SJCRH30 (cell line): ENCODE results near the gene GPR62. TPM values are rescaled to one million over a fixed set of nuclear protein-coding genes. Genes with fewer than 3 reads are reported as not detected.

ENCODE experiments used
- DNase-seq, 2 experiments: peaks; one replicate each; pipeline ENCODE4 v3.0.0-alpha.2; 2015 to 2020
- H3K27ac ChIP-seq: fragments of 250-450 bp; sonication (Bioruptor Pico); 2 replicates; pipeline ENCODE4 v1.5.1; 2020; ENCODE audit warnings: mild to moderate bottlenecking, moderate library complexity
- H3K27me3 ChIP-seq: fragments of 250-450 bp; sonication (Bioruptor Pico); 2 replicates; pipeline ENCODE4 v1.5.1; 2020; ENCODE audit warnings: mild to moderate bottlenecking, moderate library complexity
- H3K36me3 ChIP-seq: fragments of 250-450 bp; sonication (Bioruptor Pico); 2 replicates; pipeline ENCODE4 v1.5.1; 2020; ENCODE audit warnings: mild to moderate bottlenecking, moderate library complexity
- H3K4me1 ChIP-seq: fragments of 250-450 bp; sonication (Bioruptor Pico); 2 replicates; pipeline ENCODE4 v1.5.1; 2020; ENCODE audit warnings: mild to moderate bottlenecking, moderate library complexity
- H3K4me3 ChIP-seq: fragments of 250-450 bp; sonication (Bioruptor Pico); 2 replicates; pipeline ENCODE4 v1.5.1; 2020; ENCODE audit warnings: mild to moderate bottlenecking, moderate library complexity
- H3K9me3 ChIP-seq: fragments of 250-450 bp; sonication (Bioruptor Pico); replicated peaks from 2 replicates; pipeline ENCODE4 v1.5.1; 2020; ENCODE audit warnings: mild to moderate bottlenecking, moderate library complexity
- total RNA-seq: library from RNA; depleted of rRNA; stranded (reverse); fragments of >200 nt; shearing (Covaris generic); gene quantifications from 2 replicates; pipeline ENCODE4 v1.2.3, GENCODE V29; 2014

The GPR62 gene
- total RNA-seq, 1 experiment from 2014 or later, result not detected

DNA sequence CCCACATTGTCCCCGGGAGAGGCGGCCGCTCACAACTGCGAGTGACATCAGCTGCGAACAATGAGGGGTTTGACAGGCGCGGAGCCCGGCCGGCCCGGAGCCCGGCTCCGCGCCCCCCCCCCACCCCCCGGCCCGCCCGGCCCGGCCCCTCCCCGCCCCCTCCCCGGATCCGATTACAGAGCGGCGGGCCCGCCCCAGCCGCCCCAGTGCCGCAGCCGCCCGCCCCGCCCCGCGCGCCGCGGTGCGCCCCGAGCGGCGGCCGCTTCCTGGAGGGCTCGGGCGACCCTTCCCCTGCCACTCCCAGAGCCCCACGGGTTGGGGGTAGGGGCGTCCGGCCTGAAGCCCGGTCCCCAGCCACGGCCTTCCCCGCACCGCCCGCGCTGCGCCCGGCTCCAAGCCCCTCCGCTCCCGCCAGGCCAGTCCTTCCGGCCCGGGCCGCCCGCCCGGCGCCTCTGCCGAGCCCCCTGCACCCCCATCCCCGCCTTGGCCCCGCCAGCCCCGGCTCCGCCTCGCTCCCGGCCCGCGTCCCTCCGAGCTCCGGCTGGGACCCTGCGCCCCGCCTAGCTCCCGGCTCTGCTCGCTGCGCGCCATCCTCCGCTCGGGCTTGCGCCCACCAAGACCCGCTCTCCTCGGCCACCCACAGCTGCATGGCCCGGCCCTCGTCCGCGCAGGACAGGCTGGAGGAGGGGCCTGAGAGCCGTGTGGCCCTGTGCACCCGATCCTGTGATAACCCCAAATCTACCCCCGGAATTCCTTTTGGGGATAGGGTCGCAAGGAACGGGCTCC is 12.4 kb downstream of the GPR62 start, which contains the start of gene PCBP4:
Gene PCBP4, minus strand, starts transcription at position 71 of the 786 bp plus-strand sequence. CDS start 6,214 bp downstream, outside the sequence.
- peak within 1 kb of the TSS; percentile 89 for H3K27ac ChIP-seq
- no peaks in the 10 kb centered on the region for H3K27me3 ChIP-seq
- H3K4me1 ChIP-seq, result peaks cover 47% of the 10 kb centered on the region
- peaks cover 4% of the 10 kb centered on the region; the same call in 1 of the 2 replicates for H3K36me3 ChIP-seq
- peak within 1 kb of the TSS; percentile 90 for H3K4me3 ChIP-seq
- H3K9me3 ChIP-seq, result no peaks in the 10 kb centered on the region
- peak; percentile 75 to 78 for DNase-seq

- DNase-seq, result peak; percentile 49 to 62
- Histone ChIP-seq H3K4me3 (peak overlapping the region; percentile 90), H3K4me1 (peaks cover 40% of the 10 kb centered on the region), H3K36me3 (peaks cover 4% of the 10 kb centered on the region; the same call in 1 of the 2 replicates), H3K27me3 (no peaks in the 10 kb centered on the region), H3K9me3 (no peaks in the 10 kb centered on the region), H3K27ac (peak overlapping the region; percentile 89)
These were observed 13.1 kb downstream of the GPR62 start for GRCh38 chr3:51968170-51968775.

- peaks cover 33% of the 10 kb centered on the region for H3K4me1 ChIP-seq
- no peak overlapping the region; the same call in 1 of the 2 replicates for H3K27ac ChIP-seq
These were observed 13.9 kb downstream of the GPR62 start for GRCh38 chr3:51968883-51969678.

GRCh38 chr3:51969841-51970240 is 14.7 kb downstream of the GPR62 start:
- H3K4me3 ChIP-seq, result no peak overlapping the region

More at GRCh38 chr3:51968883-51969678, 13.9 kb downstream of the GPR62 start:
- Histone ChIP-seq H3K9me3 (no peaks in the 10 kb centered on the region), H3K4me3 (no peak overlapping the region), H3K27me3 (no peaks in the 10 kb centered on the region), H3K36me3 (peaks cover 4% of the 10 kb centered on the region; the same call in 1 of the 2 replicates)
- no peak for DNase-seq

GRCh38 chr3:51970606-51971300 is 15.6 kb downstream of the GPR62 start:
- Histone ChIP-seq H3K4me1 (peaks cover 22% of the 10 kb centered on the region), H3K9me3 (no peaks in the 10 kb centered on the region), H3K27me3 (no peaks in the 10 kb centered on the region), H3K27ac (no peak overlapping the region), H3K36me3 (no peaks in the 10 kb centered on the region), H3K4me3 (no peak overlapping the region)
- DNase-seq, result no peak

More at GRCh38 chr3:51969841-51970240, 14.7 kb downstream of the GPR62 start:
- Histone ChIP-seq H3K4me1 (peaks cover 27% of the 10 kb centered on the region), H3K36me3 (peaks cover 4% of the 10 kb centered on the region; the same call in 1 of the 2 replicates), H3K27ac (no peak overlapping the region), H3K9me3 (no peaks in the 10 kb centered on the region), H3K27me3 (no peaks in the 10 kb centered on the region)
- no peak for DNase-seq

GRCh38 chr3:51971350-51971749 is 16.2 kb downstream of the GPR62 start:
- no peak for DNase-seq

GRCh38 chr3:51974277-51974962 is 19.2 kb downstream of the GPR62 start:
- peaks cover 10% of the 10 kb centered on the region; the same call in 1 of the 2 replicates for H3K4me1 ChIP-seq
- no peaks in the 10 kb centered on the region for H3K9me3 ChIP-seq
- H3K27ac ChIP-seq, result peak overlapping the region; percentile 30
- peak overlapping the region; percentile 80 for H3K4me3 ChIP-seq
- H3K36me3 ChIP-seq, result no peaks in the 10 kb centered on the region
- H3K27me3 ChIP-seq, result no peaks in the 10 kb centered on the region
- peak; percentile 39 to 58 for DNase-seq

More at GRCh38 chr3:51971350-51971749, 16.2 kb downstream of the GPR62 start:
- peaks cover 23% of the 10 kb centered on the region for H3K4me1 ChIP-seq
- no peaks in the 10 kb centered on the region for H3K9me3 ChIP-seq
- H3K27ac ChIP-seq, result no peak overlapping the region
- no peaks in the 10 kb centered on the region for H3K36me3 ChIP-seq
- no peak overlapping the region for H3K4me3 ChIP-seq
- no peaks in the 10 kb centered on the region for H3K27me3 ChIP-seq

DNA sequence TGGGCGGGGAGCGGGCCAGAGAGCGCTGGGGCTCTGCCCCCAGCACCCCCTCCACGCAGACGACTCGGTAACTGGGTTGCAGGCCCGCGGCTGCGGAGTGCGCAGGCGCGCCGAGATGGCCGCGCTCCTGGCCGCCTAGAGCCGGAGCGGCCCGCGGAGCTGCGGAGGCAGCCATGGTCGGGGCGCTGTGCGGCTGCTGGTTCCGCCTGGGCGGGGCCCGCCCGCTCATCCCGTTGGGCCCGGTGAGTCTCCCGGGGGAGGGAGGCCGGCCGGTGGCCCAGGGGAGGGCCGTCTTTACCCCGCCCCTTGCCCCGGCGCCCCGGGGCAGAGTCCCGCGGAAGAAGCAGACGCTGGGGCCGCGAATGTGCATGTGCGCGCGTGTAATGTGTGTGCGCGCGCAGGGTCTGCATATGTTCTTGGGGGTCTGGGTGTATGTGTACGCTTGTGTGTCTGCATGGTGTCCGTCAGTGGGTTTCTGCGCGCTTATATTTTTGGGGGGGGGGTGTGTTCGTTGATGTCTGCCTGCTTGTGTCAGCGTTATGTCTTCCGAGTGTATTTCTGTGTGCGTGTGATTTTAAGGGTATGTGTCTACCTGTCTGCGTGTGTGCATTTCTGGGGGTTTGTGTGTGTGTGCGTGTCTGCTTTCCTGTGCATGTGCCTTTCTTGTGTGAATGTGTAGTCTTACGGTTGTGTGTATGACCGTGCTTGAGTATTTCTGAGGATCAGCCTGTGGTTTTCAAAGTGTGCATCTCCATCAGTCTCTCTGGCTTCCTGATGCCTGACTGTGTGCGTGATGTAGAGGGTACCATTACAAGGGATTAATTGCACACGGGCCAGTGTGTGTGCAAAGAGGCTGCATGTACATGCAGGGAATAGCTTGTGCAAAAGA is 20.0 kb downstream of the GPR62 start, which contains the start of gene ABHD14A:
Gene ABHD14A, plus strand, starts transcription at position 102 of the 889 bp plus-strand sequence. Its CDS starts 72 bp downstream, at position 174.
- peak within 1 kb of the TSS; percentile 70 for H3K27ac ChIP-seq
- peak; percentile 61 to 78 for DNase-seq
- H3K36me3 ChIP-seq, result no peaks in the 10 kb centered on the region
- H3K4me3 ChIP-seq, result peak within 1 kb of the TSS; percentile 80
- no peaks in the 10 kb centered on the region for H3K9me3 ChIP-seq
- H3K4me1 ChIP-seq, result peaks cover 10% of the 10 kb centered on the region; the same call in 1 of the 2 replicates
- no peaks in the 10 kb centered on the region for H3K27me3 ChIP-seq

- Histone ChIP-seq H3K9me3 (no peaks in the 10 kb centered on the region), H3K27ac (no peak overlapping the region), H3K4me1 (peaks cover 10% of the 10 kb centered on the region; the same call in 1 of the 2 replicates), H3K36me3 (no peaks in the 10 kb centered on the region), H3K4me3 (peak overlapping the region; percentile 80), H3K27me3 (no peaks in the 10 kb centered on the region)
- peak; percentile 87 to 89 for DNase-seq
These were observed 20.8 kb downstream of the GPR62 start for GRCh38 chr3:51975852-51976549.

DNA sequence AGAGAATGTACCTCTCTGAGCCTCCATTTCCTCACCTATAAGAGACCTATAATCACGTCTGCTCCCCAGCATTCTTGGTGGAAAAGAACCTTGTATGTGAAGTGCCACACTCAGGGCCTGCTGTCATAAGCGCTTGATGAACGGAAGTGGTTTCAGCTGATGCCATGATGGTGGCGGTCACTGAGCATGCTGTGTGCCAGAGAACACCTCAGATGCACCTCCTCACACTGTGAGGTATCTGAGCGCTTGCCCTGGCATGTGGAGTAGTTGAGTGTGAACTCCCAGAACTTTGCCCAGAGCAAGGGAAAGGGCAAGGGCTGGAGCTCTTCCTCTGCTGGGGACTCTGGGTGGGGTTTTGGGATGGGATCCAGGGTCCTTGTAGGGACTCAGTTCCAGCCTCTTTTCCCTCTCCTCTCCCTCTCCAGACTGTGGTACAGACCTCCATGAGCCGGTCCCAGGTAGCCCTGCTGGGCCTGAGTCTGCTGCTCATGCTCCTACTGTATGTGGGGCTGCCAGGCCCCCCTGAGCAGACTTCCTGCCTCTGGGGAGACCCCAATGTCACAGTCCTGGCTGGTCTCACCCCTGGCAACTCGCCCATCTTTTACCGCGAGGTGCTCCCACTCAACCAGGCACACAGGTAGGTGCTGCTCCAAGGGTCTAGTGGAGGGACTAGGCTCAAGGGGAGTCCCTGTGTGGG is 22.4 kb downstream of the GPR62 start:
- Histone ChIP-seq H3K36me3 (no peaks in the 10 kb centered on the region), H3K4me1 (peaks cover 13% of the 10 kb centered on the region; the same call in 1 of the 2 replicates), H3K27ac (no peak overlapping the region), H3K4me3 (no peak overlapping the region), H3K27me3 (no peaks in the 10 kb centered on the region), H3K9me3 (no peaks in the 10 kb centered on the region)
- no peak for DNase-seq

DNA sequence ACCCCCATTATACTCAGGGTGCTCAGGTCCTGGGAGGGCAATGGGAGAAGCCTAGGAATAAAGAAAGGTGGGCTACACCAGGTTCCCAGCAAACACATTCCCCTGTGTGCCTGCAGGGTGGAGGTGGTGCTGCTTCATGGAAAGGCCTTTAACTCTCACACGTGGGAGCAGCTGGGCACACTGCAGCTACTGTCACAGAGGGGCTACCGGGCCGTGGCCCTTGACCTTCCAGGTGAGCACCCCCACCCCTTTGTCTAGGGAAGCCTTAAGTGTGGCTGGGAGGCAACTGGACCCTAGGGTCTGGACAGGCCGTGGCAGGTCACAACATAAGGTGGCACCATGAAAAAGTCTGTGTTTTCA is 22.9 kb downstream of the GPR62 start:
- peaks cover 13% of the 10 kb centered on the region; the same call in 1 of the 2 replicates for H3K4me1 ChIP-seq

DNA sequence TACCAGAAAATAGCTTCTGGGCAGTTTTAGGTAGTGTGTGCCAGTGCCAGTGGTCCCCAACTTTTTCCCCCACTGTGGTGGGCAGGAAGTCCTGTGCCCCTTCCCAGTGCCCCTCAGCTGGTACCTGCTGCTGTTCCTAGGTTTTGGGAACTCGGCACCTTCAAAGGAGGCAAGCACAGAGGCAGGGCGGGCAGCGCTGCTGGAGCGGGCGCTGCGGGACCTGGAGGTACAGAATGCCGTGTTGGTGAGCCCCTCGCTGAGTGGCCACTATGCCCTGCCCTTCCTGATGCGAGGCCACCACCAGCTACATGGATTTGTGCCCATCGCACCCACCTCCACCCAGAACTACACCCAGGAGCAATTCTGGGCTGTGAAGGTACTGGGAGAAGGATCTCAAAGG is 25.1 kb downstream of the GPR62 start:
- H3K4me1 ChIP-seq, result peaks cover 13% of the 10 kb centered on the region; the same call in 1 of the 2 replicates
- no peaks in the 10 kb centered on the region for H3K27me3 ChIP-seq
- no peaks in the 10 kb centered on the region for H3K9me3 ChIP-seq
- DNase-seq, result no peak
- H3K27ac ChIP-seq, result no peak overlapping the region
- H3K36me3 ChIP-seq, result no peaks in the 10 kb centered on the region
- no peak overlapping the region for H3K4me3 ChIP-seq

More for the DNA sequence above, 22.9 kb downstream of the GPR62 start:
- Histone ChIP-seq H3K27me3 (no peaks in the 10 kb centered on the region), H3K9me3 (no peaks in the 10 kb centered on the region), H3K4me3 (no peak overlapping the region), H3K36me3 (no peaks in the 10 kb centered on the region), H3K27ac (no peak overlapping the region)
- no peak for DNase-seq
